Cardiac septum (tissue), 1 donor: ENCODE measurements around the gene PA2G4. TPM values are rescaled to one million over a fixed set of nuclear protein-coding genes. Genes with fewer than 3 reads are reported as not detected.

Experiments
- DNase-seq: peaks from one replicate; pipeline ENCODE4 v3.0.0-alpha.2; 2020; ENCODE audit warnings: low spot score
- intact Hi-C: fragments of 100-400 bp; cut with DNase I; formaldehyde crosslinking; loops from one replicate; pipeline ENCODE4 v1.14.0; 2022
- total RNA-seq: library from RNA; stranded (reverse); fragmentation: NEBNext Ultra II Directional; extraction: Animal tissue kit (Norgen Biotek cat#: 25700); gene quantifications from one replicate; pipeline ENCODE4 v1.2.1, GENCODE V29; 2021
- donor health status: DM: no; HTN: no; CAD: no.

The PA2G4 gene
- total RNA-seq, 1 donor from 2014 or later, result 61.6 TPM

- DNase-seq, result peak; percentile 83
- intact Hi-C loops, result loop anchor here (2.0 to 10.0 kb wide), 5 partner anchors 39 to 375 kb away; partner anchors contain the start of genes CNPY2, GDF11, MYL6 and RPS26
Observed at GRCh38 chr12:56119361-56119796, 15.0 kb downstream of the PA2G4 start.

- no peak for DNase-seq
- intact Hi-C loops, result loop anchor here (5.0 to 10.0 kb wide), 2 partner anchors 137 to 344 kb away; partner anchors contain the start of genes ANKRD52 and SPRYD4
Observed at GRCh38 chr12:56120158-56120846, 15.9 kb downstream of the PA2G4 start.

GRCh38 chr12:56121204-56121870 is 17.0 kb downstream of the PA2G4 start:
- DNase-seq, result no peak
- intact Hi-C loops, result loop anchor here (5.0 to 10.0 kb wide), 2 partner anchors 136 to 343 kb away; partner anchors contain the start of genes ANKRD52 and SPRYD4

GRCh38 chr12:56122637-56123036 is 18.3 kb downstream of the PA2G4 start:
- DNase-seq, result no peak
- intact Hi-C loops, result loop anchor here (5.0 to 10.0 kb wide), 2 partner anchors 135 to 342 kb away; partner anchors contain the start of genes ANKRD52 and SPRYD4

- no peak for DNase-seq
- intact Hi-C loops, result loop anchor here (5.0 to 10.0 kb wide), 2 partner anchors 133 to 341 kb away; partner anchors contain the start of genes ANKRD52 and SPRYD4
Observed at GRCh38 chr12:56124133-56124532, 19.8 kb downstream of the PA2G4 start.

GRCh38 chr12:56126732-56127239 is 22.4 kb downstream of the PA2G4 start:
- DNase-seq, result no peak

GRCh38 chr12:56127485-56127887 is 23.1 kb downstream of the PA2G4 start:
- intact Hi-C loops, result loop anchor here (2.0 to 10.0 kb wide), 2 partner anchors 31 to 337 kb away; partner anchors contain the start of genes MYL6 and SPRYD4
- DNase-seq, result no peak

More at GRCh38 chr12:56126732-56127239, 22.4 kb downstream of the PA2G4 start:
- intact Hi-C loops, result loop anchor here (1.0 to 10.0 kb wide), 3 partner anchors 32 to 338 kb away; partner anchors contain the start of genes MYL6, SMARCC2 and SPRYD4

- intact Hi-C loops, result loop anchor here (2.0 to 10.0 kb wide), 3 partner anchors 25 to 337 kb away; partner anchors contain the start of genes MYL6, MYL6B and SPRYD4
- peak; percentile 99 for DNase-seq
Observed at GRCh38 chr12:56127888-56128669, 23.7 kb downstream of the PA2G4 start, which contains the start of gene ESYT1. ESYT1 (plus strand) TSS chr12:56128267; CDS start chr12:56128320, 53 bp downstream.

GRCh38 chr12:56128670-56129205 is 24.4 kb downstream of the PA2G4 start:
- intact Hi-C loops, result loop anchor here (2.0 to 10.0 kb wide), 2 partner anchors 24 to 336 kb away; partner anchors contain the start of genes MYL6B and SPRYD4
- DNase-seq, result no peak

GRCh38 chr12:56129206-56129941 is 25.0 kb downstream of the PA2G4 start:
- intact Hi-C loops, result loop anchor here (2.0 to 10.0 kb wide), 2 partner anchors 23 to 335 kb away; partner anchors contain the start of genes MYL6B and SPRYD4
- peak; percentile 84 for DNase-seq

GRCh38 chr12:56129942-56130495 is 25.7 kb downstream of the PA2G4 start:
- intact Hi-C loops, result loop anchor here (2.0 to 10.0 kb wide), 2 partner anchors 23 to 335 kb away; partner anchors contain the start of genes MYL6B and SPRYD4
- DNase-seq, result no peak

GRCh38 chr12:56130876-56131275 is 26.5 kb downstream of the PA2G4 start:
- no peak for DNase-seq

GRCh38 chr12:56134897-56135296 is 30.5 kb downstream of the PA2G4 start:
- peak; percentile 3 for DNase-seq
- intact Hi-C loops, result no loop called here

More at GRCh38 chr12:56130876-56131275, 26.5 kb downstream of the PA2G4 start:
- intact Hi-C loops, result no loop called here

GRCh38 chr12:56137853-56138571 is 33.7 kb downstream of the PA2G4 start:
- intact Hi-C loops, result no loop called here
- DNase-seq, result peak; percentile 35

- intact Hi-C loops, result no loop called here
- DNase-seq, result no peak
Observed at GRCh38 chr12:56141946-56142784, 37.8 kb downstream of the PA2G4 start.

GRCh38 chr12:56143217-56143616 is 38.9 kb downstream of the PA2G4 start:
- intact Hi-C loops, result no loop called here
- DNase-seq, result no peak
